ENCODE data around the gene DIO3. TPM values are rescaled to one million over a fixed set of nuclear protein-coding genes. Genes with fewer than 3 reads are reported as not detected.
A peak's percentile ranks its signal among the peaks of the same experiment; 100 is the strongest.

Gene DIO3
- polyA plus RNA-seq, 3 donors, result not detected

GRCh38 chr14:101579372-101580080, 18.2 kb downstream of the DIO3 start:
- H3K4me3 Mint-ChIP-seq, result no peak overlapping the region

DNA sequence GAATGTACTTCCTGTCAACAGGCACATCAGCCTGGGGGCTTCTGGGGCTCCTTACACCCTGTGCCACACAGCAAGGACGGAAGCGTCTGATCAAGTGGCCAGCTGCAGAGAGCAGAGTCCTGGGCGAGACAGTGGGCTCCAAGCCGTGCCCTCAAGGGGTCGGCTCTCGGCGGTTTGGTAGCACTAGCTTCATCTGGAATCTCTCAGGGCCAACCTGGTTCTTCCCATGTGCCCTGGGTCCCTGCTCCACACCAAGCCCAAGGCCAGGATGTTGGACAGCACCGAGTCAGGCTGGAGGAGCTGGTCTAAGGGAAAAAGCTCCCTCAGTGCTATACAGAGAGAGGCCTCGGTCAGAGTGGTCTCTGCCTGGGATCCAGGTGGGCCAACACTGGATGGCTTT, 20.5 kb downstream of the DIO3 start:
- WGBS (ENCODE audit: insufficient coverage), result 96% methylated on average over 8 of the region's 9 CpGs
- no peak for DNase-seq
- H4K20me1 ChIP-seq (ENCODE audit: insufficient read depth, low read length), result no peaks in the 10 kb centered on the region
- H3K27me3 Mint-ChIP-seq (ENCODE audit: low read depth in 3 of 3), result peaks cover 2 to 17% (median 11%) of the 10 kb centered on the region in 3 donors
- H3K27me3 ChIP-seq (ENCODE audit: control insufficient read depth in 2 of 2, insufficient read depth in 2 of 2, low read length in 2 of 2), result no peaks in the 10 kb centered on the region
- intact Hi-C loops (cut with micrococcal nuclease), result no loop called here
- H3K36me3 Mint-ChIP-seq, result no peaks in the 10 kb centered on the region
- no peak overlapping the region for H3K9ac ChIP-seq (ENCODE audit: insufficient read depth, low read length, poor library complexity, severe bottlenecking)
- H3K79me2 ChIP-seq (ENCODE audit: insufficient read depth, low read length), result no peaks in the 10 kb centered on the region
- no peaks in the 10 kb centered on the region for H3K36me3 ChIP-seq (replicated peaks in 1 of 2; ENCODE audit: control insufficient read depth in 1 of 2, insufficient read depth in 2 of 2, low read length in 2 of 2)
- H3K4me1 ChIP-seq (ENCODE audit: control insufficient read depth in 1 of 2, insufficient read depth in 2 of 2, low read length in 2 of 2), result no peaks in the 10 kb centered on the region
- H3K9me3 ChIP-seq (replicated peaks in 1 of 2; ENCODE audit: control insufficient read depth in 1 of 2, insufficient read depth in 1 of 2, low read length in 2 of 2), result peaks cover 0 to 3% of the 10 kb centered on the region in 2 donors
- TF ChIP-seq, protein P1, sequence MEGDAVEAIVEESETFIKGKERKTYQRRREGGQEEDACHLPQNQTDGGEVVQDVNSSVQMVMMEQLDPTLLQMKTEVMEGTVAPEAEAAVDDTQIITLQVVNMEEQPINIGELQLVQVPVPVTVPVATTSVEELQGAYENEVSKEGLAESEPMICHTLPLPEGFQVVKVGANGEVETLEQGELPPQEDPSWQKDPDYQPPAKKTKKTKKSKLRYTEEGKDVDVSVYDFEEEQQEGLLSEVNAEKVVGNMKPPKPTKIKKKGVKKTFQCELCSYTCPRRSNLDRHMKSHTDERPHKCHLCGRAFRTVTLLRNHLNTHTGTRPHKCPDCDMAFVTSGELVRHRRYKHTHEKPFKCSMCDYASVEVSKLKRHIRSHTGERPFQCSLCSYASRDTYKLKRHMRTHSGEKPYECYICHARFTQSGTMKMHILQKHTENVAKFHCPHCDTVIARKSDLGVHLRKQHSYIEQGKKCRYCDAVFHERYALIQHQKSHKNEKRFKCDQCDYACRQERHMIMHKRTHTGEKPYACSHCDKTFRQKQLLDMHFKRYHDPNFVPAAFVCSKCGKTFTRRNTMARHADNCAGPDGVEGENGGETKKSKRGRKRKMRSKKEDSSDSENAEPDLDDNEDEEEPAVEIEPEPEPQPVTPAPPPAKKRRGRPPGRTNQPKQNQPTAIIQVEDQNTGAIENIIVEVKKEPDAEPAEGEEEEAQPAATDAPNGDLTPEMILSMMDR (IDR thresholded peaks at IDR 0.05), result no peak
- no peak overlapping the region for H3K27ac Mint-ChIP-seq
- H3K4me1 Mint-ChIP-seq, result no peaks in the 10 kb centered on the region
- no peak overlapping the region for H3K4me3 ChIP-seq (replicated peaks in 1 of 3; ENCODE audit: low read depth in 2 of 3, low read length in 3 of 3)
- H3K9me3 Mint-ChIP-seq, result peaks cover 0 to 7% (median 0%) of the 10 kb centered on the region in 7 donors
- H3K4me2 ChIP-seq (replicated peaks; ENCODE audit: extremely low read depth, low read length, poor library complexity, severe bottlenecking), result no peak overlapping the region
- H2AFZ ChIP-seq (ENCODE audit: insufficient read depth, low read depth, low read length, poor library complexity, severe bottlenecking), result no peak overlapping the region
- H3K27ac ChIP-seq (ENCODE audit: low read depth in 1 of 2, low read length in 2 of 2), result no peak overlapping the region
- no peak overlapping the region for H3K4me3 Mint-ChIP-seq

More at GRCh38 chr14:101579372-101580080, 18.2 kb downstream of the DIO3 start:
- intact Hi-C loops (cut with micrococcal nuclease), result no loop called here
- no peak for DNase-seq
- Mint-ChIP-seq H3K36me3 (no peaks in the 10 kb centered on the region), H3K27ac (peak overlapping the region in 1 of 7 donors; percentile 60), H3K9me3 (peaks cover 0 to 2% (median 0%) of the 10 kb centered on the region in 7 donors), H3K27me3 (ENCODE audit: low read depth in 3 of 3) (peaks cover 2 to 13% (median 4%) of the 10 kb centered on the region in 3 donors), H3K4me1 (no peaks in the 10 kb centered on the region)
- Histone ChIP-seq H3K36me3 (replicated peaks in 1 of 2; ENCODE audit: control insufficient read depth in 1 of 2, insufficient read depth in 2 of 2, low read length in 2 of 2) (no peaks in the 10 kb centered on the region), H3K9me3 (replicated peaks in 1 of 2; ENCODE audit: control insufficient read depth in 1 of 2, insufficient read depth in 1 of 2, low read length in 2 of 2) (peaks cover 0 to 2% of the 10 kb centered on the region in 2 donors), H3K27ac (ENCODE audit: low read depth in 1 of 2, low read length in 2 of 2) (no peak overlapping the region), H3K27me3 (ENCODE audit: control insufficient read depth in 2 of 2, insufficient read depth in 2 of 2, low read length in 2 of 2) (no peaks in the 10 kb centered on the region), H4K20me1 (ENCODE audit: insufficient read depth, low read length) (no peaks in the 10 kb centered on the region), H2AFZ (ENCODE audit: insufficient read depth, low read depth, low read length, poor library complexity, severe bottlenecking) (no peak overlapping the region), H3K4me1 (ENCODE audit: control insufficient read depth in 1 of 2, insufficient read depth in 2 of 2, low read length in 2 of 2) (no peaks in the 10 kb centered on the region), H3K4me2 (replicated peaks; ENCODE audit: extremely low read depth, low read length, poor library complexity, severe bottlenecking) (no peak overlapping the region), H3K79me2 (ENCODE audit: insufficient read depth, low read length) (no peaks in the 10 kb centered on the region), H3K4me3 (replicated peaks in 1 of 3; ENCODE audit: low read depth in 2 of 3, low read length in 3 of 3) (no peak overlapping the region), H3K9ac (ENCODE audit: insufficient read depth, low read length, poor library complexity, severe bottlenecking) (no peak overlapping the region)
- TF ChIP-seq, protein P1 (IDR thresholded peaks at IDR 0.05), result no peak
- 98% methylated on average over 9 of the region's 11 CpGs for WGBS (ENCODE audit: insufficient coverage)

All from CD14-positive monocyte (primary cell).